ENCODE data around the gene FRAS1.

DNA sequence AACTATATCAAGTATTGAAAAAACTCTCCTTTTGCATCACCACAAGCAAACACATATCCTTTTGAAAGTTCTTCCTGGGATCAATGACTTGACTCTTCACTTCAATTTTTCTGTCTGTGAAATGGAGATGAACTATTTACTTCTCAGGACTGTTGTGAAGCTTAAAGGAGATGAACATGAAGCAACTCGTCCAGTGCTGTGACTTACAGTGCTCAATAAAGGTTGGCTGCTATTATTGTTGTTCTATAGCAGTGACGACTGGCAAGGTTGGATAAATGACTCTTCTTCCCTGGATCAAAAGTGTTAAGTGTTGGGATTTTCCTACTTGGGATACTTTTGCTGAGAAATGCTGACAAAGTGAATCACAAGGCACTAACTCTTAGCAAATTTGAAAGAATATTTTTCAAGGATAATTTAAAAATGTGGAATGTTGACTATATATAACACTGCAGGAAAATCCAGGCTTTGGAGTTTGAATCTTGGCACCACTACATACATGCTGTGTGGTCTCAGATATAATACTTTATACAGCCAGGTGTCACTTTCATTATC lies 13.7 kb downstream of the FRAS1 start:
- TF ChIP-seq, protein P1, sequence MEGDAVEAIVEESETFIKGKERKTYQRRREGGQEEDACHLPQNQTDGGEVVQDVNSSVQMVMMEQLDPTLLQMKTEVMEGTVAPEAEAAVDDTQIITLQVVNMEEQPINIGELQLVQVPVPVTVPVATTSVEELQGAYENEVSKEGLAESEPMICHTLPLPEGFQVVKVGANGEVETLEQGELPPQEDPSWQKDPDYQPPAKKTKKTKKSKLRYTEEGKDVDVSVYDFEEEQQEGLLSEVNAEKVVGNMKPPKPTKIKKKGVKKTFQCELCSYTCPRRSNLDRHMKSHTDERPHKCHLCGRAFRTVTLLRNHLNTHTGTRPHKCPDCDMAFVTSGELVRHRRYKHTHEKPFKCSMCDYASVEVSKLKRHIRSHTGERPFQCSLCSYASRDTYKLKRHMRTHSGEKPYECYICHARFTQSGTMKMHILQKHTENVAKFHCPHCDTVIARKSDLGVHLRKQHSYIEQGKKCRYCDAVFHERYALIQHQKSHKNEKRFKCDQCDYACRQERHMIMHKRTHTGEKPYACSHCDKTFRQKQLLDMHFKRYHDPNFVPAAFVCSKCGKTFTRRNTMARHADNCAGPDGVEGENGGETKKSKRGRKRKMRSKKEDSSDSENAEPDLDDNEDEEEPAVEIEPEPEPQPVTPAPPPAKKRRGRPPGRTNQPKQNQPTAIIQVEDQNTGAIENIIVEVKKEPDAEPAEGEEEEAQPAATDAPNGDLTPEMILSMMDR (IDR thresholded peaks at IDR 0.05): no peak
- TF ChIP-seq POLR2A (IDR thresholded peaks at IDR 0.05): no peak
